Measurements from ENCODE around the gene NIPA2.

DNA sequence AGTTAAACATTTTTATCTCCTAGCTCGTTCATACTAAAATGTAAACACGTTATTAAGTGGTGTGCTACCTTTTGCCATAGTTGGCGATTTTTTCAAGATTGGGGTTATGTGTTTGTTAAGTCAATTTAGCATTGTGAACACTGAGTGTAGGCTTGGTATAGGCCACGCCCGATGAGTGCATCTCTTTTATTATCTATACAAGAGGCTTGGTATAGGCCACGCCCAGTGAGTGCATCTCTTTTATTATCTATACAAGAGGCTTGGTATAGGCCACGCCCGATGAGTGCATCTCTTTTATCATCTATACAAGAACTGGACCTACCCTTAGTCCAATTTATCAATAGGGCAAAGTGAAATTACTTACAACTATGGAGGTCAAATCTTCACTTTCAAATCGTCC lies 70.4 kb downstream of the NIPA2 start:
- TF ChIP-seq, protein P1, sequence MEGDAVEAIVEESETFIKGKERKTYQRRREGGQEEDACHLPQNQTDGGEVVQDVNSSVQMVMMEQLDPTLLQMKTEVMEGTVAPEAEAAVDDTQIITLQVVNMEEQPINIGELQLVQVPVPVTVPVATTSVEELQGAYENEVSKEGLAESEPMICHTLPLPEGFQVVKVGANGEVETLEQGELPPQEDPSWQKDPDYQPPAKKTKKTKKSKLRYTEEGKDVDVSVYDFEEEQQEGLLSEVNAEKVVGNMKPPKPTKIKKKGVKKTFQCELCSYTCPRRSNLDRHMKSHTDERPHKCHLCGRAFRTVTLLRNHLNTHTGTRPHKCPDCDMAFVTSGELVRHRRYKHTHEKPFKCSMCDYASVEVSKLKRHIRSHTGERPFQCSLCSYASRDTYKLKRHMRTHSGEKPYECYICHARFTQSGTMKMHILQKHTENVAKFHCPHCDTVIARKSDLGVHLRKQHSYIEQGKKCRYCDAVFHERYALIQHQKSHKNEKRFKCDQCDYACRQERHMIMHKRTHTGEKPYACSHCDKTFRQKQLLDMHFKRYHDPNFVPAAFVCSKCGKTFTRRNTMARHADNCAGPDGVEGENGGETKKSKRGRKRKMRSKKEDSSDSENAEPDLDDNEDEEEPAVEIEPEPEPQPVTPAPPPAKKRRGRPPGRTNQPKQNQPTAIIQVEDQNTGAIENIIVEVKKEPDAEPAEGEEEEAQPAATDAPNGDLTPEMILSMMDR (IDR thresholded peaks at IDR 0.05): no peak
- TF ChIP-seq EP300 (IDR thresholded peaks at IDR 0.05): no peak
